T-helper 2 cell (primary cell): ENCODE measurements around the gene ERCC2.
"Not testable (repeated sequence)": the region's sequence is repeated elsewhere in the genome, so short reads cannot be mapped to it uniquely, and the experiment has no call there.

Source experiments
- DNase-seq, 5 experiments: peaks; one replicate each; pipeline versions ENCODE4 v3.0.0 to v3.0.0-alpha.2; 2012 to 2022

The ERCC2 gene

GRCh38 chr19:45327404-45328143 lies 42.8 kb downstream of the ERCC2 start:
- DNase-seq, result no peak

GRCh38 chr19:45324349-45324907 lies 45.9 kb downstream of the ERCC2 start:
- DNase-seq, result no peak

- DNase-seq, result no peak
Measured at GRCh38 chr19:45323671-45324081, 46.7 kb downstream of the ERCC2 start.

- no peak for DNase-seq
Measured at GRCh38 chr19:45322744-45323281, 47.6 kb downstream of the ERCC2 start, which contains the start of gene CKM. Gene CKM (minus strand): TSS chr19:45322875. CDS start chr19:45319713, 3,162 bp downstream.

- no peak for DNase-seq
Measured at GRCh38 chr19:45322311-45322710, 48.1 kb downstream of the ERCC2 start.

- DNase-seq, result no peak
Measured at GRCh38 chr19:45321848-45322247, 48.5 kb downstream of the ERCC2 start.

GRCh38 chr19:45320997-45321775 lies 49.2 kb downstream of the ERCC2 start:
- DNase-seq, result no peak

- no peak for DNase-seq
Measured at GRCh38 chr19:45315304-45315703, 55.1 kb downstream of the ERCC2 start.

- DNase-seq, result no peak
Measured at GRCh38 chr19:45314708-45315245, 55.6 kb downstream of the ERCC2 start.

GRCh38 chr19:45312285-45312684 lies 58.1 kb downstream of the ERCC2 start:
- DNase-seq, result not testable (repeated sequence)

DNA sequence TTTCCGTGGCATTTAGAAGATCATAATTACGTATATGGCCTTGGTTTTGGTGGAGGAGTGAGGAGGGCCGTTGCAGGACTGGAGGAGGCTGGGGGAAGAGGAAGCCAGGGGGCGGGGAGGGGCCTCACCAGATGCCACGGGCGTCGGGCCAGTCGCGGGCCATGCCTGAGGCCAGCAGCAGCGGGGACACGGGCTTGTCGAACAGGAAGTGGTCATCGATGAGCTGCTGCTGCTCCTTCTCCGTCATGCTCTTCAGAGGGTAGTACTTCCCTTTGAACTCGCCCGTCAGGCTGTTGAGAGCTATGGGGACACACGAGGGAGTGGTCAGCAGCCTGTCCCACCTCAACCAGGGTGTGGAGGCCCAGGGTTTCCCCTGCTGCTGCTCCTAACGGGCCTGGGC lies 58.8 kb downstream of the ERCC2 start:
- no peak for DNase-seq

- DNase-seq, result not testable (repeated sequence)
Measured at GRCh38 chr19:45309322-45309721, 61.1 kb downstream of the ERCC2 start.

GRCh38 chr19:45307361-45307760 lies 63.0 kb downstream of the ERCC2 start:
- DNase-seq, result no peak

DNA sequence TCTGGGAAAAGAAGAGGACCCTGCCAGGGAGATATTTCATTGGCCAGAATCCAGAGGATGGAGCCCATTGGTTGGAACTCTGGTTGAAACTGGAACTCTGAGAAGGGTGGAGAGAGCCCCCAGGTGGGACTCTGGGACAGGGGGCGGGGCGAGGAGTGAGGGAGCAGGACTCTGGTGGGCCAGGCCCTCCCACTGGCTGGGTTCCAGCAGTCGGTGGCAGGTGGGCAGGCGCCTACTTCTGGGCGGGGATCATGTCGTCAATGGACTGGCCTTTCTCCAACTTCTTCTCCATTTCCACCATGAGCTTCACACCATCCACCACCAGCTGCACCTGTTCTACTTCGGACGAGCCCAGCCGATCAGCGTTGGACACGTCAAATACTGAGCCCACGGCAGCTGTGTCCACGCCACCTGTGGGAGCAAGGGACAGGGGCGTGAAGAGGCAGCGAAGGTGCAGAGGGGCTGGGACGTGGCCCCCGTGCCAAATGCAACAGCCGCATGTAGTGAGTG lies 63.8 kb downstream of the ERCC2 start:
- DNase-seq, result no peak

DNA sequence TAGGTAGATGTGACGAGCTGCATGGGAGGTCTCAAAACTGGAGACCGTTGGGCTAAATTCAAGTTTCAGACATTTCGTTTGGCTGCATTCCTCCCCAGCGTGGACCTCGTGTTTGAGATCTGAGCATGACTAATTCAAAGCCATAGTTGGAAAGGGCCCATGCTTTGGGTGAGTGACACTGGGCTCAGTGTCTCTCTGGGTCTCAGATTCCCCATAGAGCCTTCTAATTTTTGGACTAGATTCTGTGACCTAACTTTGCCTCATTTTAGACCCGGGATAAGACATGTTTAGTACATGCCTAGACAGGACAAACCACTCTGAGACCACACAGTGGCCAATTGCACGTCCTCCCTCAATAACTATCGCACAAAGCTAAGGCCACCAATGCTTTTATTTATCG lies 64.3 kb downstream of the ERCC2 start:
- DNase-seq, result no peak

DNA sequence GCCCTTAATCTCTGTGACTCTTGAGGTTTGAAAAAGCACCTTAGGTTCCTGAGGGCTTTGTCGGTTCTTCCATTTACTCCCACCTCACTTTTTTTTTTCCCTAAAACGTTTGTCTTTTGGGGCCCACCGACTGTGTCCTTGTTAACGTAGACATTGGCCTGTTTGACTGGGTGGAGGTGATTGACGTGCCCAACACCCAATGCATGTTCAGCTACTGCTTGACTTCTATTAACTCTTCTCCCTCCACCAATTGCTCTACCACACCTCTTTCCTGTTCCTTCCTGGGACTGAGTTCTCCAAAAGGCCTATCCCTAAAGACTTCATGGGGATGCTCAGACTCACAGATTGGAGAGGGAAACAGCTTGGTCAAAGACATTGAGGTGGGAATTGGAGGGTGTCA lies 65.0 kb downstream of the ERCC2 start:
- no peak for DNase-seq

- no peak for DNase-seq
Measured at GRCh38 chr19:45305007-45305406, 65.4 kb downstream of the ERCC2 start.

GRCh38 chr19:45304141-45304926 lies 66.0 kb downstream of the ERCC2 start:
- no peak for DNase-seq

DNA sequence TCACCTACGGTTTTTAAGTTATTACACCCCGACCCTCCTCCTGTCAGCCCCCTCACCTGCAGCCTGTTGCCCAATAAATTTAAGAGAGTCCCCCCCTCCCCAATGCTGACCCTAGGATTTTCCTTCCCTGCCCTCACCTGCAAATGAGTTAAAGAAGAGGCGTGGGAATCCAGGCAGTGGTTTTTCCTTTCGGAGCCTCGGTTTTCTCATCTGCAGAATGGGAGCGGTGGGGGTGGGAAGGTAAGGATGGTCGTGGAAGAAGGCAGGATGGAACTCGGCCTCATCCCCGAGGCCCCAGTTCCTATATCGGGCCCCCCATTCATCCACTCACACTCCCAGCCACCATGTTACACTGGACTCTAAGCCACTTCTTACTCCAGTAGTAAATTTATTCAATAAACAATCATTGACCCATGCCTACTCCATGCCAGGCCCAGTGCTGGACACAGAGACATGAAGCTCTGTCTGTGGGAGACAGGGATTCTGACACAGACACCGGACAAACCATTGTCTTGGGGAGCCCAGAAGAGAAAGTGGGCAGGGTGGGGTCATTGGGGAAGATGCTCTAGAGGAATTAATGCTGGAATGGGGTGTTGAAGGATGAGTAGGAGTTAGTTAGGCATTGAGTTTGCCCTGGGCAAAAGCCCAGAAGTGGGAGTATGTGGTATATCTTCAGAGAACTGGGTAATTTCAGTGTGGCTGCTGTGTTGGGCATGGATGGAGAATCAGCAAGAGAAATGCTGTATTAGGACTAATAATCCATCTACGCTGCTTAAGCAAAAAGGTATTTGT lies 66.9 kb downstream of the ERCC2 start:
- DNase-seq, result no peak

- no peak for DNase-seq
Measured at GRCh38 chr19:45302416-45302815, 68.0 kb downstream of the ERCC2 start.
